ENCODE results near the gene COL27A1. TPM values are rescaled to one million over a fixed set of nuclear protein-coding genes. Genes with fewer than 3 reads are reported as not detected.

Gene COL27A1
- total and polyA plus RNA-seq, 2 donors from 2014 or later: 13.6 to 45.6 TPM

DNA sequence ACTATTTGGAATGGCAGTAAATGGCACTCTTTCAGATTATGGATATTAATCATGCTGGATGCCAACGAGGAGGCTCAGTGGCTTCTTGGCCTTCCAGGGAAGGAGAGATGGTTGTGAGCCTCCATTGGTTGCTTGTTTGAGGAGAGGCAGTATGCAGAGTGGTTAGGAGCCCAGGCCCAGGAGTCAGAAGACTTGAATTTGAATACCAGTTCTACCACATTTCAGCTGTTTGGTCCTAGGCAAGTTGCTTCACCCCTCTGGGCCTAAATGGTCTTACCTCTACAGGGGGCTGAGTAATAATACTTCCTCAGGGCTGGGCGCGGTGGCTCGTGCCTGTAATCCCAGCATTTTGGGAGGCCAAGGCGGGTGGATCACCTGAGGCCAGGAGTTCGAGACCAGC is 52.5 kb downstream of the COL27A1 start:
- TF ChIP-seq, protein P1, sequence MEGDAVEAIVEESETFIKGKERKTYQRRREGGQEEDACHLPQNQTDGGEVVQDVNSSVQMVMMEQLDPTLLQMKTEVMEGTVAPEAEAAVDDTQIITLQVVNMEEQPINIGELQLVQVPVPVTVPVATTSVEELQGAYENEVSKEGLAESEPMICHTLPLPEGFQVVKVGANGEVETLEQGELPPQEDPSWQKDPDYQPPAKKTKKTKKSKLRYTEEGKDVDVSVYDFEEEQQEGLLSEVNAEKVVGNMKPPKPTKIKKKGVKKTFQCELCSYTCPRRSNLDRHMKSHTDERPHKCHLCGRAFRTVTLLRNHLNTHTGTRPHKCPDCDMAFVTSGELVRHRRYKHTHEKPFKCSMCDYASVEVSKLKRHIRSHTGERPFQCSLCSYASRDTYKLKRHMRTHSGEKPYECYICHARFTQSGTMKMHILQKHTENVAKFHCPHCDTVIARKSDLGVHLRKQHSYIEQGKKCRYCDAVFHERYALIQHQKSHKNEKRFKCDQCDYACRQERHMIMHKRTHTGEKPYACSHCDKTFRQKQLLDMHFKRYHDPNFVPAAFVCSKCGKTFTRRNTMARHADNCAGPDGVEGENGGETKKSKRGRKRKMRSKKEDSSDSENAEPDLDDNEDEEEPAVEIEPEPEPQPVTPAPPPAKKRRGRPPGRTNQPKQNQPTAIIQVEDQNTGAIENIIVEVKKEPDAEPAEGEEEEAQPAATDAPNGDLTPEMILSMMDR (IDR thresholded peaks at IDR 0.05; ENCODE audit: borderline replicate concordance, extremely low read depth, insufficient read depth): no peak
- no peak for DNase-seq
- no peak overlapping the region for H3K9ac ChIP-seq (ENCODE audit: low read length in 3 of 3)
- no peaks in the 10 kb centered on the region for H3K27me3 ChIP-seq (ENCODE audit: control insufficient read depth, insufficient read depth, low read length)
- FAIRE-seq: no peak
- no peak overlapping the region for H3K4me3 ChIP-seq (ENCODE audit: low read length in 3 of 3)
- no peak overlapping the region for H3K27ac ChIP-seq (ENCODE audit: low read depth in 2 of 2, low read length in 2 of 2)
- peaks cover 0 to 7% (median 3%) of the 10 kb centered on the region in 3 donors for H3K4me1 ChIP-seq (ENCODE audit: control insufficient read depth in 2 of 3, insufficient read depth in 2 of 3, low read depth in 1 of 3, low read length in 3 of 3)
- intact Hi-C loops (cut with DNase I): no loop called here
- H3K36me3 ChIP-seq (ENCODE audit: control insufficient read depth in 2 of 3, insufficient read depth in 3 of 3, low read length in 3 of 3): peaks cover 0 to 2% (median 0%) of the 10 kb centered on the region in 3 donors
- no peaks in the 10 kb centered on the region for H3K9me3 ChIP-seq (ENCODE audit: control insufficient read depth in 2 of 3, insufficient read depth in 1 of 3, low read length in 3 of 3)

- H3K4me3 ChIP-seq (ENCODE audit: low read length in 3 of 3): no peak overlapping the region
- peaks cover 0 to 2% (median 0%) of the 10 kb centered on the region in 3 donors for H3K36me3 ChIP-seq (ENCODE audit: control insufficient read depth in 2 of 3, insufficient read depth in 3 of 3, low read length in 3 of 3)
- H3K4me1 ChIP-seq (ENCODE audit: control insufficient read depth in 2 of 3, insufficient read depth in 2 of 3, low read depth in 1 of 3, low read length in 3 of 3): peaks cover 0 to 15% (median 7%) of the 10 kb centered on the region in 3 donors
- no peak for DNase-seq
- intact Hi-C loops (cut with DNase I): no loop called here
- no peaks in the 10 kb centered on the region for H3K27me3 ChIP-seq (ENCODE audit: control insufficient read depth, insufficient read depth, low read length)
- no peak overlapping the region for H3K9ac ChIP-seq (ENCODE audit: low read length in 3 of 3)
- TF ChIP-seq, protein P1 (IDR thresholded peaks at IDR 0.05; ENCODE audit: borderline replicate concordance, extremely low read depth, insufficient read depth): no peak
- H3K27ac ChIP-seq (ENCODE audit: low read depth in 2 of 2, low read length in 2 of 2): no peak overlapping the region
- H3K9me3 ChIP-seq (ENCODE audit: control insufficient read depth in 2 of 3, insufficient read depth in 1 of 3, low read length in 3 of 3): no peaks in the 10 kb centered on the region
- FAIRE-seq: no peak
Observed at GRCh38 chr9:114209151-114209550, 53.8 kb downstream of the COL27A1 start.

DNA sequence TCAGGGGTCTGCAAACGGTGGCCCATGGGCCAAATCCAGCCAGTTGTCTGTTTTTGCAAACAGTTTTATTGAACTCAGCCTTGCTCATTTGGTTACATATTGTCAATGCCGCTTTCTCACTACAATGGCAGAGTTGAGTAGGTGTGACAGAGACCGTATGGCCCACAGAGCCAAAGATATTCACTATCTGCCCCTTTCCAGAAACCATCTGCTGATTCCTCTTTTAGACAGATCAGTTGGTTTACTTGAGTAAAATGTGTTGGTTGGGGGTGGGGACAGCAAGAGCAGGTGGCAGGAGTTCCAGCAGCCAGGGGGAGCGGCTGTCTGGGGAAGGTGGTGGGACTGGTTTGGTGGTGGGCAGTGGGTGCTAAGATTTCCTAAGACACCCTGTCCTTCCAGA is 54.8 kb downstream of the COL27A1 start:
- H3K4me1 ChIP-seq (ENCODE audit: control insufficient read depth in 2 of 3, insufficient read depth in 2 of 3, low read depth in 1 of 3, low read length in 3 of 3): peaks cover 0 to 17% (median 9%) of the 10 kb centered on the region in 3 donors
- peaks cover 0 to 2% (median 0%) of the 10 kb centered on the region in 3 donors for H3K36me3 ChIP-seq (ENCODE audit: control insufficient read depth in 2 of 3, insufficient read depth in 3 of 3, low read length in 3 of 3)
- no peak overlapping the region for H3K4me3 ChIP-seq (ENCODE audit: low read length in 3 of 3)
- DNase-seq (no peak), FAIRE-seq (no peak)
- TF ChIP-seq, protein P1 (IDR thresholded peaks at IDR 0.05; ENCODE audit: borderline replicate concordance, extremely low read depth, insufficient read depth): no peak
- H3K27ac ChIP-seq (ENCODE audit: low read depth in 2 of 2, low read length in 2 of 2): no peak overlapping the region
- no peaks in the 10 kb centered on the region for H3K9me3 ChIP-seq (ENCODE audit: control insufficient read depth in 2 of 3, insufficient read depth in 1 of 3, low read length in 3 of 3)
- intact Hi-C loops (cut with DNase I): no loop called here
- no peak overlapping the region for H3K9ac ChIP-seq (ENCODE audit: low read length in 3 of 3)
- no peaks in the 10 kb centered on the region for H3K27me3 ChIP-seq (ENCODE audit: control insufficient read depth, insufficient read depth, low read length)

Measured in kidney (tissue), 14 donors.